ENCODE results near the gene CSDE1.

Gene CSDE1

GRCh38 chr1:114668784-114669561, 88.8 kb downstream of the CSDE1 start:
- TF ChIP-seq CTCF (IDR thresholded peaks at IDR 0.05; ENCODE audit: low read depth, low read length) (no peak), MYC (IDR thresholded peaks at IDR 0.05; ENCODE audit: low read depth, low read length) (no peak), POLR2A (IDR thresholded peaks at IDR 0.05; ENCODE audit: extremely low read depth, insufficient read length) (no peak)
- TF ChIP-seq, protein P1, sequence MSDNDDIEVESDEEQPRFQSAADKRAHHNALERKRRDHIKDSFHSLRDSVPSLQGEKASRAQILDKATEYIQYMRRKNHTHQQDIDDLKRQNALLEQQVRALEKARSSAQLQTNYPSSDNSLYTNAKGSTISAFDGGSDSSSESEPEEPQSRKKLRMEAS (IDR thresholded peaks at IDR 0.05; ENCODE audit: low read depth, low read length), result no peak
- DNase-seq (ENCODE audit: low read depth), result peak; percentile 15

GRCh38 chr1:114668373-114668772, 89.4 kb downstream of the CSDE1 start:
- TF ChIP-seq MYC (IDR thresholded peaks at IDR 0.05; ENCODE audit: low read depth, low read length), result no peak
- no peak for TF ChIP-seq POLR2A (IDR thresholded peaks at IDR 0.05; ENCODE audit: extremely low read depth, insufficient read length)
- no peak for TF ChIP-seq CTCF (IDR thresholded peaks at IDR 0.05; ENCODE audit: low read depth, low read length)
- TF ChIP-seq, protein P1 (IDR thresholded peaks at IDR 0.05; ENCODE audit: low read depth, low read length), result no peak
- DNase-seq (ENCODE audit: low read depth), result no peak
- H3K4me3 ChIP-seq (ENCODE audit: low read depth, low read length), result no peak overlapping the region

More at GRCh38 chr1:114668784-114669561, 88.8 kb downstream of the CSDE1 start:
- peak overlapping the region; percentile 52 for H3K4me3 ChIP-seq (ENCODE audit: low read depth, low read length)

DNA sequence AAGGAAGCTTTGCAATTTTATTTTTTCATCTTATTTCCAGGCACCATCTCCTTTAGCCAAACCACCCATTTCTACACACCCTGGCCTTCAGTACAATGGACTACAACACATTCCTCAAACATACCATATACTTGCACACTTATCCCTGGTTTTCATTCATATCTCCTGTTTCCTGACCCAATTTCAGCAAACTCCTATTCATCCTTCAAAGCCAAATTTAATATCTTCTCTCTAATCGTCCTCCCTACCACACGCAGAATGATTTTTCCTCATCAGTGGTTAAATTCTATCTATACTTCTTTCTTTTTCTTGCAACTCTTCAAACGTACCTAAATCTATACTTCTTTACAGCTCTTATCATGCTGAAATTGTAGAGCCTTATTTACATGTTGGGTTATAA, 90.8 kb downstream of the CSDE1 start:
- TF ChIP-seq POLR2A (IDR thresholded peaks at IDR 0.05; ENCODE audit: extremely low read depth, insufficient read length), result no peak
- TF ChIP-seq MYC (IDR thresholded peaks at IDR 0.05; ENCODE audit: low read depth, low read length), result no peak
- no peak for TF ChIP-seq CTCF (IDR thresholded peaks at IDR 0.05; ENCODE audit: low read depth, low read length)
- TF ChIP-seq, protein P1 (IDR thresholded peaks at IDR 0.05; ENCODE audit: low read depth, low read length), result no peak
- H3K4me3 ChIP-seq (ENCODE audit: low read depth, low read length), result no peak overlapping the region
- no peak for DNase-seq (ENCODE audit: low read depth)

All from NB4 (cell line).